ENCODE data around the gene SLC50A1. TPM values are rescaled to one million over a fixed set of nuclear protein-coding genes. Genes with fewer than 3 reads are reported as not detected.

SLC50A1 gene, protein sequence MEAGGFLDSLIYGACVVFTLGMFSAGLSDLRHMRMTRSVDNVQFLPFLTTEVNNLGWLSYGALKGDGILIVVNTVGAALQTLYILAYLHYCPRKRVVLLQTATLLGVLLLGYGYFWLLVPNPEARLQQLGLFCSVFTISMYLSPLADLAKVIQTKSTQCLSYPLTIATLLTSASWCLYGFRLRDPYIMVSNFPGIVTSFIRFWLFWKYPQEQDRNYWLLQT
- 33.6 to 37.6 TPM (median 35.3 TPM) in 5 replicates for total RNA-seq (2022; extraction: Qiagen RNA extraction; ENCODE audit: low read depth)

DNA sequence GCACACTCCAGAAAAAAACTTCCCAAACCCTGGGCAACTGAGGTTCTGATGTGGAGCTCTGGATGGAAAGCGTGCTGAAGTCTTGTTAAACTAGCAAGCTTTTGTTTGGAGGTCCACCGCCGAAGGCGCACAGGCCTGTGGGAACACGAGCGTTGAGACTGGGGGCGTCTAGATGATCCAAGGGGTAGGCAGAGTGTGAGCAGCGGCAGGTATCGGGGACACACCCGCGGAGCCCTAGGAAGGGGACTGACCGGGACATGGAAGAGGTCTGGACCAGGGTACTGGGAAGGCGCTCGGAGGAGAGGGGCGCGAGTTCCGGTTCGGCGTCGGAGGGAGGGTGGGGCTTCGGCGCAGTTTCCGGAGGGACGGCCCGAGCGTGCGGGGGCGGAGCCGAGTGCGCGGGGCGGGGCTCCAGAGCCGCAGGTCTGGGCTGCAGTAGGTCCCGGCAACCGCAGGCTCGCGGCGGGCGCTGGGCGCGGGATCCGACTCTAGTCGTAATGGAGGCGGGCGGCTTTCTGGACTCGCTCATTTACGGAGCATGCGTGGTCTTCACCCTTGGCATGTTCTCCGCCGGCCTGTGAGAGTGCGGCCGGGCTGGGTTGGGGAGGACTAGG, at the start of gene SLC50A1:
TSS of gene SLC50A1 (plus strand) at position 438 of the 614 bp plus-strand sequence. CDS start at position 498, 60 bp downstream.

DNA sequence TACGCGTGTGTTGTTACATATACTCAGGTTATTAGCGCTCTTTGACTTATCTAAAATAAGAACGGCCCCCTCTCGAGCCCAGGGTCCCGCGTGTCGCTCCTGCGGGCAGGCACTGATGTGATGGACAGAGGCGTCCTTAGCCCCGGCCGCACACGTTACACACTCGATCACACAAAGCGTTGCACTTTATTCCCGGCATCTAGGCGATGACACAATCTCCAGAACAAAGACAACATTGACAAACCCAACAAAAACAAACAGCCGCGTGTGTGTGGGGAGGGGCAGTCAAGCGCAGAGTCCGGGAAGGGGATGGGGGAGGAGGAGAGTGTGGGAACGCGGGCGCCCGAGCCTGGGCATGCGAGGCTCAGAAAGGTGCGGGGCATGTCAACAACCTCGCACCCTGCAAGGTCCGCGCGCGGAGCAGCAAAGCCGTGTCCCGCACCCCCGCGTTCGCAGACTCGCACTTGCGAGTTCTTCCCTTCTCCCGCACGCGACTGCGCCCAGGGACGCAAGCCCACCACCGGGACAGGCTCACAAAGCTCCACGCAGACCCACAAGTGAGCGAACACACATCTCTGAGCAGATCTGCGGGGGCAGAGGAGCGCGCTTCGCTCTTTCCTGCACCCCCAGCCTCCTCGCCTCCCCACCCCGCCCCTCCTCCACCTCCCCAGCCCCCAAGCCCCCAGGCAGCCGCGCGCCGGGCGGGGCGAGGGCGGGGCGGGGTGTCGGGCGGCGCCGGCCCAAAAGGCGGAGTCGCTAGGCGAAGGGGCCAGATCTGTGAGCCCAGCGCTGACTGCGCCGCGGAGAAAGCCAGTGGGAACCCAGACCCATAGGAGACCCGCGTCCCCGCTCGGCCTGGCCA, 8.3 kb upstream of the SLC50A1 start, which contains the start of gene EFNA1:
TSS of gene EFNA1 (plus strand) at position 772 of the 862 bp plus-strand sequence. CDS start 102 bp downstream, outside the sequence.

GRCh38 chr1:155139895-155140629, 4.4 kb downstream of the SLC50A1 start, which contains the start of gene DPM3:
Gene DPM3, minus strand, starts transcription at chr1:155140531. Its CDS starts 291 bp downstream, at chr1:155140240.

DNA sequence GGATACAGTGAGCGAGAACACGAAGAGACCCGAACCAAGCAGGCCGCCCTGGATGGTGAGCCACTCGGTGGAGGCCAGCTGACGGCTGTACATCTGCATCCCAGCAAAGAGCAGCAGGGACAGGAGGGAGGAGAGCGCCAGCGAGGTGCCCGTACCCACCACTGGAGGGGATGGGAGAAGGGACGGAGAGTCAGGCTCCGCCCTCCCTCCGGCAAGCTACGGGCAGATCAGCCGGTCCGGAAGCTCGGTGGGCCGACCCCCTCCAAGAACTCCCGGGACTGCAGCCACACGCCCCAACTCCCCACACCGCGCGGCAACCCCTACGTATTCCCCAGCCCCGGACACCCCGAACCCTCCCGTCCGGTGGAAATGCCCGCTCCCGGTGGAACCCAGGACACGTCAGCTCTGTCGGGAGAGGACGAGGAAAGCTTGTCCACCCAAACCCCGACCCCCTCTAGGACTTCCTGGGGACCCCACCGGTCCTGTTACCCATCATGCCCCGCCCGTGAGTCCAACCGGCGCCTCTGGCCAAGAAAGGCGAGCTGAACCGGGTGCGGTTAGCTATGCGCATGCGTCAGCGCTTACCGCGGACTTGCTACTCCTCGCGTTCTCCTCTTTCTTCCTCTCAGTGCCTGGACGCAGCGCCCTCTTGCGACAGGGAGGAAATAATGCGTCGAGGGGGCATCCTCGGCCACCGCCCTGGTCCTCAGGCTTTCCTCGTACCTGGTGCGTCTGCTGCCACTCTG, 37.3 kb downstream of the SLC50A1 start, which contains the start of gene KRTCAP2:
TSS of gene KRTCAP2 (minus strand) at position 573 of the 746 bp plus-strand sequence. CDS start at position 493, 80 bp downstream.

GRCh38 chr1:155173478-155174323, 38.0 kb downstream of the SLC50A1 start, which contains the start of gene TRIM46:
Gene TRIM46, plus strand, starts transcription at chr1:155173849. Its CDS starts 118 bp downstream, at chr1:155173967.

Other genes starting within 250 kb of the SLC50A1 start
- 34.6 to 44.3 TPM (median 42.0 TPM) in 5 replicates for gene PMVK, start 199.1 kb upstream of the SLC50A1 start, total RNA-seq (2022; extraction: Qiagen RNA extraction; ENCODE audit: low read depth)
- 11.8 to 16.5 TPM (median 14.4 TPM) in 5 replicates for gene PBXIP1, start 179.8 kb upstream of the SLC50A1 start, total RNA-seq (2022; extraction: Qiagen RNA extraction; ENCODE audit: low read depth)
- 19.5 to 24.1 TPM (median 22.6 TPM) in 5 replicates for gene PYGO2, start 174.1 kb upstream of the SLC50A1 start, total RNA-seq (2022; extraction: Qiagen RNA extraction; ENCODE audit: low read depth)
- gene SHC1, start 165.1 kb upstream of the SLC50A1 start, total RNA-seq (2022; extraction: Qiagen RNA extraction; ENCODE audit: low read depth): 128 to 150 TPM (median 144 TPM) in 5 replicates
- gene CKS1B, start 161.2 kb upstream of the SLC50A1 start, total RNA-seq (2022; extraction: Qiagen RNA extraction; ENCODE audit: low read depth): 325 to 385 TPM (median 338 TPM) in 5 replicates
- 33.1 to 53.6 TPM (median 42.5 TPM) in 5 replicates for gene FLAD1, start 152.5 kb upstream of the SLC50A1 start, total RNA-seq (2022; extraction: Qiagen RNA extraction; ENCODE audit: low read depth)
- not detected in 5 replicates for gene LENEP, start 142.3 kb upstream of the SLC50A1 start, total RNA-seq (2022; extraction: Qiagen RNA extraction; ENCODE audit: low read depth)
- 18.9 to 28.7 TPM (median 22.3 TPM) in 5 replicates for gene ZBTB7B, start 133.1 kb upstream of the SLC50A1 start, total RNA-seq (2022; extraction: Qiagen RNA extraction; ENCODE audit: low read depth)
- gene DCST2, start 102.1 kb upstream of the SLC50A1 start, total RNA-seq (2022; extraction: Qiagen RNA extraction; ENCODE audit: low read depth): 0.08 to 0.67 TPM (median 0.45 TPM) in 5 replicates
- not detected in 5 replicates for gene DCST1, start 102.0 kb upstream of the SLC50A1 start, total RNA-seq (2022; extraction: Qiagen RNA extraction; ENCODE audit: low read depth)
- gene ADAM15, start 84.5 kb upstream of the SLC50A1 start, total RNA-seq (2022; extraction: Qiagen RNA extraction; ENCODE audit: low read depth): 52.7 to 85.0 TPM (median 72.2 TPM) in 5 replicates
- 7.2 to 9.3 TPM (median 7.9 TPM) in 5 replicates for gene EFNA4, start 72.1 kb upstream of the SLC50A1 start, total RNA-seq (2022; extraction: Qiagen RNA extraction; ENCODE audit: low read depth)
- 3.0 to 5.4 TPM (median 3.9 TPM) in 5 replicates for gene EFNA3, start 57.0 kb upstream of the SLC50A1 start, total RNA-seq (2022; extraction: Qiagen RNA extraction; ENCODE audit: low read depth)
- 34.4 to 48.7 TPM (median 37.8 TPM) in 5 replicates for gene EFNA1, start 8.0 kb upstream of the SLC50A1 start, total RNA-seq (2022; extraction: Qiagen RNA extraction; ENCODE audit: low read depth)
- gene DPM3, start 4.7 kb downstream of the SLC50A1 start, total RNA-seq (2022; extraction: Qiagen RNA extraction; ENCODE audit: low read depth): 64.1 to 107 TPM (median 94.9 TPM) in 5 replicates
- 193 to 252 TPM (median 242 TPM) in 5 replicates for gene KRTCAP2, start 37.5 kb downstream of the SLC50A1 start, total RNA-seq (2022; extraction: Qiagen RNA extraction; ENCODE audit: low read depth)
- gene TRIM46, start 38.0 kb downstream of the SLC50A1 start, total RNA-seq (2022; extraction: Qiagen RNA extraction; ENCODE audit: low read depth): 1.1 to 2.2 TPM (median 1.4 TPM) in 5 replicates
- gene THBS3, start 72.0 kb downstream of the SLC50A1 start, total RNA-seq (2022; extraction: Qiagen RNA extraction; ENCODE audit: low read depth): 5.5 to 10.3 TPM (median 7.8 TPM) in 5 replicates
- 61.2 to 76.7 TPM (median 74.1 TPM) in 5 replicates for gene MTX1, start 72.8 kb downstream of the SLC50A1 start, total RNA-seq (2022; extraction: Qiagen RNA extraction; ENCODE audit: low read depth)
- gene ENTREP3, start 119.6 kb downstream of the SLC50A1 start, total RNA-seq (2022; extraction: Qiagen RNA extraction; ENCODE audit: low read depth): 27.2 to 41.6 TPM (median 36.2 TPM) in 5 replicates
- 95.7 to 138 TPM (median 124 TPM) in 5 replicates for gene SCAMP3, start 126.5 kb downstream of the SLC50A1 start, total RNA-seq (2022; extraction: Qiagen RNA extraction; ENCODE audit: low read depth)
- gene CLK2, start 137.7 kb downstream of the SLC50A1 start, total RNA-seq (2022; extraction: Qiagen RNA extraction; ENCODE audit: low read depth): 20.3 to 28.2 TPM (median 22.9 TPM) in 5 replicates
- gene HCN3, start 141.6 kb downstream of the SLC50A1 start, total RNA-seq (2022; extraction: Qiagen RNA extraction; ENCODE audit: low read depth): 2.6 to 6.2 TPM (median 4.4 TPM) in 5 replicates
- gene PKLR, start 165.6 kb downstream of the SLC50A1 start, total RNA-seq (2022; extraction: Qiagen RNA extraction; ENCODE audit: low read depth): 0.03 TPM in 1 of 5 replicates, not detected in the others
- gene FDPS, start 173.0 kb downstream of the SLC50A1 start, total RNA-seq (2022; extraction: Qiagen RNA extraction; ENCODE audit: low read depth): 158 to 185 TPM (median 166 TPM) in 5 replicates
- 36.2 to 57.5 TPM (median 48.6 TPM) in 5 replicates for gene RUSC1, start 185.0 kb downstream of the SLC50A1 start, total RNA-seq (2022; extraction: Qiagen RNA extraction; ENCODE audit: low read depth)

Measured in A549 treated with RU486 at 1 μM for 4 hours (cell line).